DOHH2 (cell line): ENCODE measurements around the gene TWIST2.

Source experiments
- H3F3A ChIP-seq: fragments of 200-600 bp; sonication (generic), shearing (Covaris generic); 2 replicates; pipeline ENCODE4 v1.6.0; 2016; ENCODE audit warnings: antibody characterized with exemption, mild to moderate bottlenecking; ENCODE audit not compliant: control insufficient read depth, insufficient read depth
- H3K27ac ChIP-seq: fragments of 200-600 bp; sonication (generic); 2 replicates; pipeline ENCODE4 v1.5.1; 2014; ENCODE audit warnings: low read depth, mild to moderate bottlenecking, low read length, moderate library complexity
- H3K27me3 ChIP-seq: fragments of 200-600 bp; sonication (generic); 2 replicates; pipeline ENCODE4 v1.6.1; 2014; ENCODE audit warnings: mild to moderate bottlenecking, low read length, mixed read lengths; ENCODE audit not compliant: control insufficient read depth
- H3K36me3 ChIP-seq: fragments of 200-600 bp; sonication (generic); 2 replicates; pipeline ENCODE4 v1.6.1; 2014; ENCODE audit warnings: mild to moderate bottlenecking, low read length, moderate library complexity, mixed read lengths; ENCODE audit not compliant: control insufficient read depth
- H3K4me1 ChIP-seq: fragments of 200-600 bp; sonication (generic); 2 replicates; pipeline ENCODE4 v1.6.1; 2014; ENCODE audit warnings: mild to moderate bottlenecking, low read length, mixed read lengths; ENCODE audit not compliant: control insufficient read depth
- H3K4me2 ChIP-seq: fragments of 200-600 bp; sonication (generic); 2 replicates; pipeline ENCODE4 v1.6.0; 2014; ENCODE audit warnings: mild to moderate bottlenecking, low read length, moderate library complexity
- H3K4me3 ChIP-seq: fragments of 200-600 bp; sonication (generic); 2 replicates; pipeline ENCODE4 v1.5.1; 2014; ENCODE audit warnings: mild to moderate bottlenecking, low read length, mixed read lengths
- H3K79me2 ChIP-seq: fragments of 200-600 bp; sonication (generic); 2 replicates; pipeline ENCODE4 v1.6.1; 2014; ENCODE audit warnings: mild to moderate bottlenecking, low read length, mixed read lengths; ENCODE audit not compliant: control insufficient read depth
- H3K9me2 ChIP-seq: fragments of 200-600 bp; sonication (generic); replicated peaks from 2 replicates; pipeline ENCODE4 v1.6.1; 2014; ENCODE audit warnings: mild to moderate bottlenecking, low read length, mixed read lengths; ENCODE audit not compliant: control insufficient read depth
- H3K9me3 ChIP-seq: fragments of 200-600 bp; sonication (generic); 2 replicates; pipeline ENCODE4 v1.6.1; 2014; ENCODE audit warnings: antibody characterized with exemption, low read length, mixed read lengths; ENCODE audit not compliant: control insufficient read depth, insufficient read depth
- H4K20me1 ChIP-seq: fragments of 200-600 bp; sonication (generic); 2 replicates; pipeline ENCODE4 v1.6.0; 2014; ENCODE audit warnings: low read depth, mild to moderate bottlenecking, antibody characterized with exemption, low read length, moderate library complexity; ENCODE audit not compliant: control insufficient read depth, insufficient read depth
- CTCF ChIP-seq: fragments of 200-600 bp; sonication (generic); IDR thresholded peaks from one replicate; pipeline ENCODE4 v1.5.1; 2014; ENCODE audit warnings: antibody characterized with exemption, mild to moderate bottlenecking, low read depth, low read length; ENCODE audit not compliant: poor library complexity, severe bottlenecking
- EZH2phosphoT487 ChIP-seq: fragments of 200-600 bp; sonication (generic); IDR thresholded peaks from 2 replicates; pipeline ENCODE4 v1.6.1; 2017; ENCODE audit warnings: borderline replicate concordance, mild to moderate bottlenecking, antibody characterized with exemption, low read length, moderate library complexity, mixed read lengths

Gene TWIST2

GRCh38 chr2:238942726-238943300 is 94.9 kb downstream of the TWIST2 start:
- Histone ChIP-seq H3K36me3 (no peaks in the 10 kb centered on the region), H3K79me2 (no peaks in the 10 kb centered on the region), H3K4me1 (no peaks in the 10 kb centered on the region), H4K20me1 (no peaks in the 10 kb centered on the region), H3F3A (no peaks in the 10 kb centered on the region), H3K4me2 (no peak overlapping the region), H3K27me3 (no peaks in the 10 kb centered on the region), H3K27ac (no peak overlapping the region), H3K9me2 (no peaks in the 10 kb centered on the region), H3K9me3 (no peaks in the 10 kb centered on the region), H3K4me3 (no peak overlapping the region)
- no peak for TF ChIP-seq CTCF
- TF ChIP-seq EZH2phosphoT487: no peak

- Histone ChIP-seq H3K4me1 (no peaks in the 10 kb centered on the region), H3F3A (no peaks in the 10 kb centered on the region), H3K4me3 (no peak overlapping the region), H3K4me2 (no peak overlapping the region), H4K20me1 (no peaks in the 10 kb centered on the region), H3K27me3 (no peaks in the 10 kb centered on the region), H3K27ac (no peak overlapping the region), H3K36me3 (no peaks in the 10 kb centered on the region), H3K9me3 (no peaks in the 10 kb centered on the region), H3K9me2 (no peaks in the 10 kb centered on the region), H3K79me2 (no peaks in the 10 kb centered on the region)
- no peak for TF ChIP-seq CTCF
- TF ChIP-seq EZH2phosphoT487: no peak
Measured at GRCh38 chr2:238943338-238944067, 95.6 kb downstream of the TWIST2 start.

GRCh38 chr2:238945433-238946150 is 97.7 kb downstream of the TWIST2 start:
- H4K20me1 ChIP-seq: no peaks in the 10 kb centered on the region
- no peaks in the 10 kb centered on the region for H3K9me2 ChIP-seq
- H3K4me1 ChIP-seq: no peaks in the 10 kb centered on the region
- H3K27ac ChIP-seq: no peak overlapping the region
- no peaks in the 10 kb centered on the region for H3K9me3 ChIP-seq
- no peak overlapping the region for H3K4me2 ChIP-seq
- TF ChIP-seq CTCF (peak; percentile 41), EZH2phosphoT487 (no peak)
- H3K27me3 ChIP-seq: no peaks in the 10 kb centered on the region
- H3K36me3 ChIP-seq: no peaks in the 10 kb centered on the region
- no peak overlapping the region for H3K4me3 ChIP-seq
- H3F3A ChIP-seq: no peaks in the 10 kb centered on the region
- no peaks in the 10 kb centered on the region for H3K79me2 ChIP-seq
